ENCODE results near the gene FILIP1L. TPM values are rescaled to one million over a fixed set of nuclear protein-coding genes. Genes with fewer than 3 reads are reported as not detected.

Gene FILIP1L
- total and polyA plus RNA-seq, 4 experiments from 2014 or later: 0.32 TPM; not detected in 3

DNA sequence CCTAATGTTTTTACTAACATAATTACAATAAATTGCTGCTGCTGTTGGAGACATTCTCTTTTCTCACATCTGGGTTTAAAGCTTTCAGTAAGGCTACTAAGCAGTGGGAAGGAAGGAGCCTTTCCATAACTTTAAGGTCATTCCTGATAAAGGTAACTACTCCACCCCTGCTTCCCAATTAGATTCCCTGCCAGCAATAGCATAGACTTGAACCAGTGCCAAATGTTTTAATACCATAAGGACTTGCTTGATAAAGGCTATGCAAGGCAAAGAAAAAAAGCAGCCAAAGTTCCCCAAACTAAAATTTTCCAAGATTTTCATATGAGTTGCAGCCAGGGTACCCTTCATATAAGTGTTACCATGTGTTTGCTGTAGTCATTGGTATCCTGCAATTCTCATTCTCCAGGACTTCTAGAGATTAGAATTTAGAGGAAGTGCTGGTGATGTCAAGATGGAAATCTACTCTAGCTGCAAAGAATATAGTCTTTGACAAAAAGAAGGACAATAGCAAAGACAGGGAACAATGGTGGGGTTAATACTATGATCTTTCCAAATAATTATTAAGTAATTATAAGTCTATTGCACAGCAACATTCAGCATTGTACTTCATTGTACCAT, 106.1 kb downstream of the FILIP1L start:
- no peaks in the 10 kb centered on the region for H3K4me1 ChIP-seq (ENCODE audit: insufficient read depth, low read length)
- H3K27me3 Mint-ChIP-seq: no peaks in the 10 kb centered on the region
- DNase-seq: no peak
- H3K4me3 ChIP-seq (ENCODE audit: low read length in 2 of 2): no peak overlapping the region
- no peaks in the 10 kb centered on the region for H3K27me3 ChIP-seq (ENCODE audit: insufficient read depth, low read length)
- H3K9me3 Mint-ChIP-seq: no peaks in the 10 kb centered on the region
- H3K27ac Mint-ChIP-seq: no peak overlapping the region
- H3K4me1 Mint-ChIP-seq: peaks cover 0 to 5% (median under 1%) of the 10 kb centered on the region in 4 donors
- POLR2A ChIA-PET (ENCODE audit: partially characterized antibody): no interaction called here
- H3K27ac ChIP-seq (ENCODE audit: low read depth, low read length): no peak overlapping the region
- intact Hi-C loops (cut with micrococcal nuclease): no loop called here
- H3K36me3 ChIP-seq (ENCODE audit: insufficient read depth, low read length): no peaks in the 10 kb centered on the region
- no peaks in the 10 kb centered on the region for H3K9me3 ChIP-seq (ENCODE audit: control insufficient read depth in 1 of 2, low read length in 2 of 2)
- H3K36me3 Mint-ChIP-seq: peaks cover 0 to 20% of the 10 kb centered on the region in 2 donors
- no peak overlapping the region for H3K4me3 Mint-ChIP-seq
- CTCF ChIA-PET (ENCODE audit: partially characterized antibody): interaction anchor here (1.1 kb wide), 1 partner anchor 10 kb away, joined by 3 read pairs; no protein-coding TSS in a partner anchor

- H3K4me3 ChIP-seq (ENCODE audit: low read length in 2 of 2): no peak overlapping the region
- H3K9me3 ChIP-seq (ENCODE audit: control insufficient read depth in 1 of 2, low read length in 2 of 2): no peaks in the 10 kb centered on the region
- no peak overlapping the region for H3K27ac Mint-ChIP-seq
These were observed 107.0 kb downstream of the FILIP1L start for GRCh38 chr3:100007313-100007712.

DNA sequence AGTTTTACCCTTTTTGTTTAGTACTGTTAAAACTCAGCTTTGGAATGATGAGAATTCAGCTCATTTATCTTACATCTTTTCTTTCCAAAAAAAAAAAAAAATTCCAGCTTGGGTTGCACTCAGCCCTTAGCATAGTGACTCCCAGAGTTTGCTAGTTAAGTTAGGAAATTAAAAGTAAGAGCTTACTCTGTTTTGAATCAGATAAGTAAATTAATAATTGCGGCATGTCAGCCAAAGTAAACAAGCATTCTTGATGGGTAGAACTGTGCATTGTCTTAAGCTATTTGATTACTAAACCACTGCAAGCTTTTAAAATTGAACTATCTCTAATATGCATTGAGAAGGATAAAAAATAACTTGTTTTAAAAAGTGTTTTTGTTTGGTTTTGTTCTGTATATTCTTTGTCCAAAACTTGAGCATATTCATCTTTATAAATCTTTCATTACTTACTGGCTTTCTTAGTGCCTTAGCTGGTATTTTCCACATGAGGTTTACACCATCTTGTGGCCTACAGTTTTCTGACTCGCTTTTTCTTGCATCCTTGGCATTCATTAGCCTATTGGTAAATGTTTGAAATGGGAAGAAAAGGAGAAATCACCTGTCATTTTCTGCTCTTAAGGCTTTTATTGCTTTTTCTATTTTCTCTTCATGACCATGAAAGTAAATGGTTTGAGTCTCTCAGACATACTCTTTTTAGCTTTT, 107.6 kb downstream of the FILIP1L start:
- ChIA-PET POLR2A (ENCODE audit: partially characterized antibody) (no interaction called here), CTCF (ENCODE audit: partially characterized antibody) (no interaction called here)
- H3K4me3 Mint-ChIP-seq: no peak overlapping the region
- no peaks in the 10 kb centered on the region for H3K4me1 ChIP-seq (ENCODE audit: insufficient read depth, low read length)
- H3K36me3 Mint-ChIP-seq: peaks cover 0 to 20% of the 10 kb centered on the region in 2 donors
- no peak overlapping the region for H3K4me3 ChIP-seq (ENCODE audit: low read length in 2 of 2)
- H3K36me3 ChIP-seq (ENCODE audit: insufficient read depth, low read length): no peaks in the 10 kb centered on the region
- H3K27ac Mint-ChIP-seq: no peak overlapping the region
- H3K4me1 Mint-ChIP-seq: peaks cover 0 to 5% (median under 1%) of the 10 kb centered on the region in 4 donors
- no peaks in the 10 kb centered on the region for H3K27me3 Mint-ChIP-seq
- intact Hi-C loops (cut with micrococcal nuclease): no loop called here
- DNase-seq: no peak
- no peaks in the 10 kb centered on the region for H3K9me3 Mint-ChIP-seq
- no peaks in the 10 kb centered on the region for H3K9me3 ChIP-seq (ENCODE audit: control insufficient read depth in 1 of 2, low read length in 2 of 2)
- no peak overlapping the region for H3K27ac ChIP-seq (ENCODE audit: low read depth, low read length)
- no peaks in the 10 kb centered on the region for H3K27me3 ChIP-seq (ENCODE audit: insufficient read depth, low read length)

More at GRCh38 chr3:100007313-100007712, 107.0 kb downstream of the FILIP1L start:
- no peak overlapping the region for H3K4me3 Mint-ChIP-seq
- Histone ChIP-seq H3K4me1 (ENCODE audit: insufficient read depth, low read length) (no peaks in the 10 kb centered on the region), H3K27ac (ENCODE audit: low read depth, low read length) (no peak overlapping the region), H3K36me3 (ENCODE audit: insufficient read depth, low read length) (no peaks in the 10 kb centered on the region), H3K27me3 (ENCODE audit: insufficient read depth, low read length) (no peaks in the 10 kb centered on the region)
- no peak for DNase-seq
- POLR2A ChIA-PET (ENCODE audit: partially characterized antibody): no interaction called here
- peaks cover 0 to 20% of the 10 kb centered on the region in 2 donors for H3K36me3 Mint-ChIP-seq
- CTCF ChIA-PET (ENCODE audit: partially characterized antibody): no interaction called here
- peaks cover 0 to 5% (median under 1%) of the 10 kb centered on the region in 4 donors for H3K4me1 Mint-ChIP-seq
- intact Hi-C loops (cut with micrococcal nuclease): no loop called here
- H3K27me3 Mint-ChIP-seq: no peaks in the 10 kb centered on the region
- no peaks in the 10 kb centered on the region for H3K9me3 Mint-ChIP-seq

DNA sequence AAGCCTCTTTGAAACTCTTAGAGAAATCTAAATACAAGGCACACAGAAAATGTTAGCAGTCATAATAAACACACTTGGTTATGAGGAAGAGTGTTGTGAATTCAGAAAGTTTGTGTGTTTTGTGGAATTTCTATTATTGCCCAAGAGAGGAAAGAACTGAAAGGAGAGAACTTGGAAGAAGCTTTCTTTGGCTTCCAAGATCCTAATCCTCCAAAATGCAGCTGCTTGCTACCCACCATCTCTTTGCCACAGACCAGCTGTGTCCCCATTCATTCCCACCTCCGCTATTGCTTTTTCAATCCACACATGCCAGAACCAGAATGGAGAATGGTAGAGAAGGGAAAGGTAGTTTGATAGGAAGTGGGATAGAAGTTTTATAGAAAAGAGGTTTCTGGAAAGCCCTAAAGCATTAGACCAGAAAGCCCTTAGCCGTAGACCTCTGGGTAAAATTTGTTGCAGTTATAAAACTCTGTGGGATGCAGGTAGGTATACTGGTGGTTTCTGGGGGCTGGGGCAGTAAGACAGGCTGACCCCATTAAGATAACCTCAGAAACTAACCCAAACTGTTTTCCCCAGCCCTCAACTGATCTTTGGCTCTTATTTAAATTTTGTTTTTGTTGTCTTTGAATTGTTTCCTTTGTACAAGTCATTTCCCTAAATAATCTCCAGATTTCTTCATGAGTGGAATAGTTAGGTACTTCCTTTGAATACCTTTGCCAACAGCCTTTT, 108.5 kb downstream of the FILIP1L start:
- H3K27ac Mint-ChIP-seq: no peak overlapping the region
- peaks cover 0 to 12% of the 10 kb centered on the region in 2 donors for H3K36me3 Mint-ChIP-seq
- POLR2A ChIA-PET (ENCODE audit: partially characterized antibody): no interaction called here

DNA sequence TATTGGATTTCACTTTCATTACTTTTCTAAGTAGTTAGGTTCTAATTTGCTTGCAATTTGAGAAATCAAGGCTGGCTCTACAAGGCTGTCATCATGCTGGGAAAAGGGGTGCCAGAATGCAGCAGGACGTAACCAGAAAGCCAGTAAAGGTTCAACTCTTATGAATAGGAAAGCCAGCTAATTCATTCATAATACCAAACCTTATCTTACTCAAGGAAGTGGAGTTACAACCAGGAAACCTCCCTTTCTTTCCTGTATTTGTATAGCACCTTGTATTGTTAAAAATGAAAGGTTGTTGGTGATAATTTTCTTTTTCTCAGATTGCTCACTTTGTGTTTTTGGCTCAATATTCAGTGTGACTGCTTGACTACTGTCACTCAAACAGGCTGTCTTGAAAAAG, 109.4 kb downstream of the FILIP1L start:
- ChIA-PET POLR2A (ENCODE audit: partially characterized antibody) (no interaction called here), CTCF (ENCODE audit: partially characterized antibody) (no interaction called here)
- peaks cover 0 to 6% (median under 1%) of the 10 kb centered on the region in 4 donors for H3K4me1 Mint-ChIP-seq
- H3K27ac ChIP-seq (ENCODE audit: low read depth, low read length): no peak overlapping the region
- H3K4me1 ChIP-seq (ENCODE audit: insufficient read depth, low read length): no peaks in the 10 kb centered on the region
- no peak overlapping the region for H3K27ac Mint-ChIP-seq
- DNase-seq: no peak
- no peak overlapping the region for H3K4me3 Mint-ChIP-seq
- no peaks in the 10 kb centered on the region for H3K9me3 ChIP-seq (ENCODE audit: control insufficient read depth in 1 of 2, low read length in 2 of 2)
- H3K9me3 Mint-ChIP-seq: no peaks in the 10 kb centered on the region
- no peaks in the 10 kb centered on the region for H3K36me3 ChIP-seq (ENCODE audit: insufficient read depth, low read length)
- no peak overlapping the region for H3K4me3 ChIP-seq (ENCODE audit: low read length in 2 of 2)
- intact Hi-C loops (cut with micrococcal nuclease): no loop called here
- no peaks in the 10 kb centered on the region for H3K27me3 Mint-ChIP-seq
- no peaks in the 10 kb centered on the region for H3K27me3 ChIP-seq (ENCODE audit: insufficient read depth, low read length)
- H3K36me3 Mint-ChIP-seq: peaks cover 0 to 9% of the 10 kb centered on the region in 2 donors

More for the DNA sequence above, 108.5 kb downstream of the FILIP1L start:
- Mint-ChIP-seq H3K4me3 (no peak overlapping the region), H3K27me3 (no peaks in the 10 kb centered on the region), H3K4me1 (peaks cover 0 to 5% (median under 1%) of the 10 kb centered on the region in 4 donors), H3K9me3 (no peaks in the 10 kb centered on the region)
- Histone ChIP-seq H3K27me3 (ENCODE audit: insufficient read depth, low read length) (no peaks in the 10 kb centered on the region), H3K27ac (ENCODE audit: low read depth, low read length) (no peak overlapping the region), H3K36me3 (ENCODE audit: insufficient read depth, low read length) (no peaks in the 10 kb centered on the region), H3K4me1 (ENCODE audit: insufficient read depth, low read length) (no peaks in the 10 kb centered on the region), H3K9me3 (ENCODE audit: control insufficient read depth in 1 of 2, low read length in 2 of 2) (no peaks in the 10 kb centered on the region), H3K4me3 (ENCODE audit: low read length in 2 of 2) (no peak overlapping the region)
- no peak for DNase-seq
- CTCF ChIA-PET (ENCODE audit: partially characterized antibody): no interaction called here
- intact Hi-C loops (cut with micrococcal nuclease): no loop called here

GRCh38 chr3:100003609-100004503, 110.4 kb downstream of the FILIP1L start:
- Histone ChIP-seq H3K27me3 (ENCODE audit: insufficient read depth, low read length) (no peaks in the 10 kb centered on the region), H3K4me1 (ENCODE audit: insufficient read depth, low read length) (no peaks in the 10 kb centered on the region), H3K27ac (ENCODE audit: low read depth, low read length) (no peak overlapping the region), H3K9me3 (ENCODE audit: control insufficient read depth in 1 of 2, low read length in 2 of 2) (no peaks in the 10 kb centered on the region), H3K4me3 (ENCODE audit: low read length in 2 of 2) (no peak overlapping the region), H3K36me3 (ENCODE audit: insufficient read depth, low read length) (no peaks in the 10 kb centered on the region)
- Mint-ChIP-seq H3K27me3 (no peaks in the 10 kb centered on the region), H3K4me3 (no peak overlapping the region), H3K4me1 (peaks cover 0 to 6% (median 2%) of the 10 kb centered on the region in 4 donors), H3K9me3 (peaks cover 0 to 3% (median 0%) of the 10 kb centered on the region in 8 donors), H3K36me3 (peaks cover 0 to 10% of the 10 kb centered on the region in 2 donors), H3K27ac (no peak overlapping the region)
- intact Hi-C loops (cut with micrococcal nuclease): no loop called here
- no peak for DNase-seq
- CTCF ChIA-PET (ENCODE audit: partially characterized antibody): interaction anchor here (1.1 kb wide), 1 partner anchor 87 kb away, joined by 3 read pairs; no protein-coding TSS in a partner anchor
- POLR2A ChIA-PET (ENCODE audit: partially characterized antibody): no interaction called here
